ENCODE measurements around the gene PRAMEF5.
"Not testable (repeated sequence)": the region's sequence is repeated elsewhere in the genome, so short reads cannot be mapped to it uniquely, and the experiment has no call there.

PRAMEF5 gene

DNA sequence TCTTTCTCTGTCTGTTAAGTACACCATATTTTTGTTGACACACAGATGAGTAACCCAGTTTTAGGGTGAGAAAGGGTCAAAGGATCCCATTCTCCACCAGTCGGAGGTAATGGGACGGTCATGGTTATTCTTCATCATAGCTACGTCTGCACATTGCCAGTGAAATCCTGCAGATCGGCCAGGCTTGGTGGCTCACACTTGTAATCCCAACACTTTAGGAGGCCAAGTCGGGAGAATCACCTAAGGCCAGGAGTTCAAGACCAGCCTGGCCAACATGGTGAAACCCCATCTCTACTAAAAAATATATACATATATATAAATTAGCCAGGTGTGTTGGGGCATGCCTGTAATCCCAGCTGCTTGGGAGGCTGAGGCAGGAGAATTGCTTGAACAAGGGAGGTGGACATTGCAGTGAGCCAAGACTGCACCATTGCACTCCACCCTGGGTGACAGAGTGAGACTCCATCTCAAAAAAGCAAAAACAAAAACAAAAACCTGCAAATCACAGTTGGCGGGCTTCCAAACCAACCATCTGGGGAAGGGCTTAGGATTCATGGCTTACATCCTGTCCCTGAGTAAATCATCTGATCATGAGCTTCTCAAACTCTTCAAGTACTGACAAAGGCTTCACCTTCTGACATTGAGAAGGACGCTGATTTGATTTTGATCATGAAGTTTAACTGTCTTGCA, 22.8 kb upstream of the PRAMEF5 start:
- not testable (repeated sequence) for H3F3A ChIP-seq (ENCODE audit: insufficient read depth, low read length); H3K79me2 ChIP-seq (ENCODE audit: insufficient read depth, low read length); H3K36me3 ChIP-seq (ENCODE audit: insufficient read depth, low read length); H3K4me3 ChIP-seq (ENCODE audit: low read depth, low read length, poor library complexity, severe bottlenecking); H3K9ac ChIP-seq (ENCODE audit: low read length); H2AFZ ChIP-seq (ENCODE audit: low read length); H3K27ac ChIP-seq (ENCODE audit: low read depth, low read length, poor library complexity, severe bottlenecking); H3K4me2 ChIP-seq (ENCODE audit: low read length); H3K9me3 ChIP-seq (ENCODE audit: low read length); H3K4me1 ChIP-seq (ENCODE audit: insufficient read depth, low read length, severe bottlenecking); H4K20me1 ChIP-seq (ENCODE audit: insufficient read depth, low read length); H3K27me3 ChIP-seq (ENCODE audit: insufficient read depth, low read length); H3K9me2 ChIP-seq (ENCODE audit: low read depth, low read length)

- H3K9me2 ChIP-seq (ENCODE audit: low read depth, low read length); H3K4me2 ChIP-seq (ENCODE audit: low read length); H3K4me3 ChIP-seq (ENCODE audit: low read depth, low read length, poor library complexity, severe bottlenecking); H4K20me1 ChIP-seq (ENCODE audit: insufficient read depth, low read length); H3K27ac ChIP-seq (ENCODE audit: low read depth, low read length, poor library complexity, severe bottlenecking); H3K27me3 ChIP-seq (ENCODE audit: insufficient read depth, low read length); H3K36me3 ChIP-seq (ENCODE audit: insufficient read depth, low read length); H3K4me1 ChIP-seq (ENCODE audit: insufficient read depth, low read length, severe bottlenecking); H3K9me3 ChIP-seq (ENCODE audit: low read length); H2AFZ ChIP-seq (ENCODE audit: low read length); H3K79me2 ChIP-seq (ENCODE audit: insufficient read depth, low read length); H3F3A ChIP-seq (ENCODE audit: insufficient read depth, low read length); H3K9ac ChIP-seq (ENCODE audit: low read length): not testable (repeated sequence)
These were observed 21.9 kb upstream of the PRAMEF5 start for GRCh38 chr1:13232056-13232455.

- not testable (repeated sequence) for H3K9me3 ChIP-seq (ENCODE audit: low read length); H3K9ac ChIP-seq (ENCODE audit: low read length); H3K4me1 ChIP-seq (ENCODE audit: insufficient read depth, low read length, severe bottlenecking); H4K20me1 ChIP-seq (ENCODE audit: insufficient read depth, low read length); H3K9me2 ChIP-seq (ENCODE audit: low read depth, low read length); H3F3A ChIP-seq (ENCODE audit: insufficient read depth, low read length); H3K4me2 ChIP-seq (ENCODE audit: low read length); H3K27ac ChIP-seq (ENCODE audit: low read depth, low read length, poor library complexity, severe bottlenecking); H3K4me3 ChIP-seq (ENCODE audit: low read depth, low read length, poor library complexity, severe bottlenecking); H3K27me3 ChIP-seq (ENCODE audit: insufficient read depth, low read length); H2AFZ ChIP-seq (ENCODE audit: low read length); H3K79me2 ChIP-seq (ENCODE audit: insufficient read depth, low read length); H3K36me3 ChIP-seq (ENCODE audit: insufficient read depth, low read length)
These were observed 19.9 kb upstream of the PRAMEF5 start for GRCh38 chr1:13234057-13234456.

- not testable (repeated sequence) for H3K4me3 ChIP-seq (ENCODE audit: low read depth, low read length, poor library complexity, severe bottlenecking); H3K27me3 ChIP-seq (ENCODE audit: insufficient read depth, low read length); H4K20me1 ChIP-seq (ENCODE audit: insufficient read depth, low read length); H3K79me2 ChIP-seq (ENCODE audit: insufficient read depth, low read length); H2AFZ ChIP-seq (ENCODE audit: low read length); H3K9ac ChIP-seq (ENCODE audit: low read length); H3K9me3 ChIP-seq (ENCODE audit: low read length); H3K4me1 ChIP-seq (ENCODE audit: insufficient read depth, low read length, severe bottlenecking); H3K9me2 ChIP-seq (ENCODE audit: low read depth, low read length); H3K27ac ChIP-seq (ENCODE audit: low read depth, low read length, poor library complexity, severe bottlenecking); H3K4me2 ChIP-seq (ENCODE audit: low read length); H3K36me3 ChIP-seq (ENCODE audit: insufficient read depth, low read length); H3F3A ChIP-seq (ENCODE audit: insufficient read depth, low read length)
These were observed 16.4 kb upstream of the PRAMEF5 start for GRCh38 chr1:13237572-13237971.

- H3K9me2 ChIP-seq (ENCODE audit: low read depth, low read length); H4K20me1 ChIP-seq (ENCODE audit: insufficient read depth, low read length); H3K27ac ChIP-seq (ENCODE audit: low read depth, low read length, poor library complexity, severe bottlenecking); H3K36me3 ChIP-seq (ENCODE audit: insufficient read depth, low read length); H3K9me3 ChIP-seq (ENCODE audit: low read length); H2AFZ ChIP-seq (ENCODE audit: low read length); H3K9ac ChIP-seq (ENCODE audit: low read length); H3K79me2 ChIP-seq (ENCODE audit: insufficient read depth, low read length); H3K4me3 ChIP-seq (ENCODE audit: low read depth, low read length, poor library complexity, severe bottlenecking); H3K27me3 ChIP-seq (ENCODE audit: insufficient read depth, low read length); H3K4me2 ChIP-seq (ENCODE audit: low read length); H3K4me1 ChIP-seq (ENCODE audit: insufficient read depth, low read length, severe bottlenecking); H3F3A ChIP-seq (ENCODE audit: insufficient read depth, low read length): not testable (repeated sequence)
These were observed 14.4 kb upstream of the PRAMEF5 start for GRCh38 chr1:13239633-13240032.

DNA sequence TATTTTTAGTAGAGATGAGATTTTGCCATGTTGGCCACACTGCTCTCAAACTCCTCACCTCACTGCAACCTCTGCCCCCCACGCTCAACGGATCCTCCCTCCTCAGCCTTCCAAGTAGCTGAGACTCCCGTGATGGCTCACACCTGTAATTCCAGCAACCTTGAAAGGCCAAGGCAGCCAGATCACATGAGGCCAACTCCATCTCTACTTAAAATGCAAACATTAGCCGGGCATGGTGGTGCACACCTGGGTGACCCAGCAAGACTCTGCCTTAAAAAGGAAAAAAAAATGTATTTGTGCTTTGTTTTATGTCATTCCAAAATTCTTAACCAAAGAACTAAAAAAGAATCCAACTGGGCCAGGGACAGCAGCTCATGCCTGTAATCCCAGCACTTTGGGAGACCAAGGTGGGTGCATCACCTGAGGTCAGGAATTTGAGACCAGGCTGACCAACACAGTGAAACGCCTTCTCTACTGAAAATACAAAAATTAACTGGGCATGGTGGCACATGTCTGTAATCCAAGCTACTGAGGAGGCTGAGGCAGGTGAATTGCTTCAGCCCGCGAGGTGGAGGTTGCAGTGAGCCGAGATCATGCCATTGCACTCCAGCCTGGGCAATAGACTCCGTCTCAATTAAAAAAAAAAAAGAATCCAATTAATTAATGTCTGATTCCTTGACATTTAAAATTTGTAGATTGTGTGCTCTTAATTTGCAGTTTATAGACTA, 10.3 kb upstream of the PRAMEF5 start:
- not testable (repeated sequence) for H3K4me2 ChIP-seq (ENCODE audit: low read length); H3K36me3 ChIP-seq (ENCODE audit: insufficient read depth, low read length); H3K9me2 ChIP-seq (ENCODE audit: low read depth, low read length); H3K9me3 ChIP-seq (ENCODE audit: low read length); H3K9ac ChIP-seq (ENCODE audit: low read length); H3K27ac ChIP-seq (ENCODE audit: low read depth, low read length, poor library complexity, severe bottlenecking); H2AFZ ChIP-seq (ENCODE audit: low read length); H3K79me2 ChIP-seq (ENCODE audit: insufficient read depth, low read length); H4K20me1 ChIP-seq (ENCODE audit: insufficient read depth, low read length); H3K27me3 ChIP-seq (ENCODE audit: insufficient read depth, low read length); H3K4me3 ChIP-seq (ENCODE audit: low read depth, low read length, poor library complexity, severe bottlenecking); H3F3A ChIP-seq (ENCODE audit: insufficient read depth, low read length); H3K4me1 ChIP-seq (ENCODE audit: insufficient read depth, low read length, severe bottlenecking)

- not testable (repeated sequence) for H3K9ac ChIP-seq (ENCODE audit: low read length); H3K4me1 ChIP-seq (ENCODE audit: insufficient read depth, low read length, severe bottlenecking); H3K9me2 ChIP-seq (ENCODE audit: low read depth, low read length); H3K27me3 ChIP-seq (ENCODE audit: insufficient read depth, low read length); H3K79me2 ChIP-seq (ENCODE audit: insufficient read depth, low read length); H3K4me3 ChIP-seq (ENCODE audit: low read depth, low read length, poor library complexity, severe bottlenecking); H3K27ac ChIP-seq (ENCODE audit: low read depth, low read length, poor library complexity, severe bottlenecking); H3K36me3 ChIP-seq (ENCODE audit: insufficient read depth, low read length); H3K4me2 ChIP-seq (ENCODE audit: low read length); H2AFZ ChIP-seq (ENCODE audit: low read length); H3K9me3 ChIP-seq (ENCODE audit: low read length); H4K20me1 ChIP-seq (ENCODE audit: insufficient read depth, low read length); H3F3A ChIP-seq (ENCODE audit: insufficient read depth, low read length)
These were observed 8.0 kb upstream of the PRAMEF5 start for GRCh38 chr1:13245841-13246553.

Data from OCI-LY1 (cell line).